ENCODE measurements around the gene NPAS3.

The NPAS3 gene

GRCh38 chr14:33016613-33017012 is 77.9 kb downstream of the NPAS3 start:
- DNase-seq (ENCODE audit: low read depth), result no peak

- DNase-seq (ENCODE audit: low read depth), result no peak
These were observed 78.3 kb downstream of the NPAS3 start for GRCh38 chr14:33017016-33017415.

GRCh38 chr14:33019346-33019745 is 80.7 kb downstream of the NPAS3 start:
- DNase-seq (ENCODE audit: low read depth), result no peak

- no peak for DNase-seq (ENCODE audit: low read depth)
These were observed 88.3 kb downstream of the NPAS3 start for GRCh38 chr14:33026850-33027430.

GRCh38 chr14:33029511-33029910 is 90.8 kb downstream of the NPAS3 start:
- no peak for DNase-seq (ENCODE audit: low read depth)

GRCh38 chr14:33030386-33030785 is 91.7 kb downstream of the NPAS3 start:
- no peak for DNase-seq (ENCODE audit: low read depth)

- DNase-seq (ENCODE audit: low read depth), result no peak
These were observed 96.9 kb downstream of the NPAS3 start for GRCh38 chr14:33035416-33036194.

GRCh38 chr14:33039311-33039710 is 100.6 kb downstream of the NPAS3 start:
- no peak for DNase-seq (ENCODE audit: low read depth)

GRCh38 chr14:33040372-33041140 is 101.9 kb downstream of the NPAS3 start:
- no peak for DNase-seq (ENCODE audit: low read depth)

GRCh38 chr14:33042591-33042990 is 103.9 kb downstream of the NPAS3 start:
- DNase-seq (ENCODE audit: low read depth), result no peak

GRCh38 chr14:33045760-33046159 is 107.1 kb downstream of the NPAS3 start:
- DNase-seq (ENCODE audit: low read depth), result no peak

GRCh38 chr14:33052943-33053342 is 114.3 kb downstream of the NPAS3 start:
- DNase-seq (ENCODE audit: low read depth), result no peak

GRCh38 chr14:33056213-33056612 is 117.5 kb downstream of the NPAS3 start:
- no peak for DNase-seq (ENCODE audit: low read depth)

GRCh38 chr14:33057585-33057984 is 118.9 kb downstream of the NPAS3 start:
- no peak for DNase-seq (ENCODE audit: low read depth)

- DNase-seq (ENCODE audit: low read depth), result no peak
These were observed 123.1 kb downstream of the NPAS3 start for GRCh38 chr14:33061667-33062325.

- no peak for DNase-seq (ENCODE audit: low read depth)
These were observed 123.8 kb downstream of the NPAS3 start for GRCh38 chr14:33062476-33062875.

- DNase-seq (ENCODE audit: low read depth), result no peak
These were observed 124.2 kb downstream of the NPAS3 start for GRCh38 chr14:33062881-33063280.

- no peak for DNase-seq (ENCODE audit: low read depth)
These were observed 124.8 kb downstream of the NPAS3 start for GRCh38 chr14:33063521-33063920.

GRCh38 chr14:33065634-33066033 is 127.0 kb downstream of the NPAS3 start:
- no peak for DNase-seq (ENCODE audit: low read depth)

GRCh38 chr14:33068040-33068439 is 129.4 kb downstream of the NPAS3 start:
- no peak for DNase-seq (ENCODE audit: low read depth)

GRCh38 chr14:33068626-33069025 is 129.9 kb downstream of the NPAS3 start:
- DNase-seq (ENCODE audit: low read depth), result no peak

- no peak for DNase-seq (ENCODE audit: low read depth)
These were observed 131.8 kb downstream of the NPAS3 start for GRCh38 chr14:33070475-33070874.

GRCh38 chr14:33073023-33073422 is 134.3 kb downstream of the NPAS3 start:
- no peak for DNase-seq (ENCODE audit: low read depth)
